ENCODE results near the gene CST4. TPM values are rescaled to one million over a fixed set of nuclear protein-coding genes. Genes with fewer than 3 reads are reported as not detected.

Gene CST4
- total RNA-seq, 2 donors from 2014 or later: not detected

DNA sequence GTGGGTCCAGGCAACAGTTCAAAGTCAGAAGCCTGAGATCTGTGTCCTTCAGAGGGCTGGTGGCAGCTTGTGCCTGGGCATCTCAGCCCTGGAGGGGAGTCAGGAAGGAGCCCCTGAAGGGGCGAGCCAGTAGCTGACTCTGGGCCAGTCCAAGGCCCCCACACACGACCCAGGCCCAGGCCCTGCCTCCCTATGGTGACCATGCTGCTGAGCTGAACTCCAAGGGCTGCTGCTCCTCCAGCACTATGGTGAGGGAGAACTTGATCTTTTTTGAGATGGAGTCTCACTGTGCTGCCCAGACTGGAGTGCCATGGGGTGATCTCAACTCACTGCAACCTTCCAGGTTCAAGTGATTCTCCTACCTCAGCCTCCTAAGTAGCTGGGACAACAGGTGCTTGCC, 35.9 kb downstream of the CST4 start:
- DNase-seq (ENCODE audit: low spot score) (no peak), ATAC-seq (no peak)
- Mint-ChIP-seq H3K27ac (no peak overlapping the region), H3K36me3 (no peaks in the 10 kb centered on the region), H3K4me3 (no peak overlapping the region), H3K27me3 (peaks cover 7 to 20% of the 10 kb centered on the region in 2 donors), H3K9me3 (no peaks in the 10 kb centered on the region), H3K4me1 (ENCODE audit: low read depth in 2 of 2) (no peaks in the 10 kb centered on the region)

GRCh38 chr20:23652371-23652770, 36.5 kb downstream of the CST4 start:
- Mint-ChIP-seq H3K27me3 (peaks cover 4 to 20% of the 10 kb centered on the region in 2 donors), H3K4me1 (ENCODE audit: low read depth in 2 of 2) (no peaks in the 10 kb centered on the region), H3K36me3 (no peaks in the 10 kb centered on the region), H3K9me3 (no peaks in the 10 kb centered on the region), H3K27ac (no peak overlapping the region), H3K4me3 (no peak overlapping the region)
- DNase-seq (ENCODE audit: low spot score): no peak
- ATAC-seq: no peak

- Mint-ChIP-seq H3K9me3 (no peaks in the 10 kb centered on the region), H3K4me3 (no peak overlapping the region), H3K36me3 (no peaks in the 10 kb centered on the region), H3K27ac (no peak overlapping the region), H3K4me1 (ENCODE audit: low read depth in 2 of 2) (no peaks in the 10 kb centered on the region), H3K27me3 (peaks cover 4 to 20% of the 10 kb centered on the region in 2 donors)
- DNase-seq (ENCODE audit: low spot score) (no peak), ATAC-seq (no peak)
Measured at GRCh38 chr20:23651117-23651516, 37.7 kb downstream of the CST4 start.

DNA sequence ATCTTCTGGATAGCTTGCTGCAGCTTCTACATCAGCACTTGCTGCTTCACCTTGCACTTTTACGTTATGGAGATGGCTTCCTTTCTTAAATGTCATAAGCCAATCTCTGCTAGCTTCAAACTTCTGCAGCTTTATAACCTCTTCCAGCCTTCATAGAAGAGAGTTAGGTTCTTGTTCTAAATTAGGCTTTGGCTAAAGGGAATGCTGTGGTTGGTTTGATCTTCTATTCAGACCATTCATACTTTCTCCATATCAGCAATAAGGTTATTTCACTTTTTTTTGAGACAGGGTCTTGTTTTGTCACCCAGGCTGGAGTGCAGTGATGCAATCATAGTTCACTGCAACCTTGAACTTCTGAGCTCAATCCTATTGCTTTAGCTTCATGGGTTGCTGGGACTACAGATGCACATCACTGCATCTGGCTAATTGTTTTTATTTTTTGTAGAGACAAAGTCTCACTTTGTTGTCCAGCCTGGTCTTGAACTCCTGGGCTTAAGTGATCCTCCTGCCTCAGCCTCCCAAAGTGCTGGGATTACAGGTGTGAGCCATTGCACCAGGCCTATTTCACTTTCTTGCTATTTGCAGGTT, 38.9 kb downstream of the CST4 start:
- H3K36me3 Mint-ChIP-seq: no peaks in the 10 kb centered on the region
- no peak for ATAC-seq
- DNase-seq (ENCODE audit: low spot score): no peak
- no peak overlapping the region for H3K27ac Mint-ChIP-seq
- H3K4me3 Mint-ChIP-seq: no peak overlapping the region
- H3K9me3 Mint-ChIP-seq: no peaks in the 10 kb centered on the region
- no peaks in the 10 kb centered on the region for H3K4me1 Mint-ChIP-seq (ENCODE audit: low read depth in 2 of 2)
- H3K27me3 Mint-ChIP-seq: peaks cover 8 to 25% of the 10 kb centered on the region in 2 donors

DNA sequence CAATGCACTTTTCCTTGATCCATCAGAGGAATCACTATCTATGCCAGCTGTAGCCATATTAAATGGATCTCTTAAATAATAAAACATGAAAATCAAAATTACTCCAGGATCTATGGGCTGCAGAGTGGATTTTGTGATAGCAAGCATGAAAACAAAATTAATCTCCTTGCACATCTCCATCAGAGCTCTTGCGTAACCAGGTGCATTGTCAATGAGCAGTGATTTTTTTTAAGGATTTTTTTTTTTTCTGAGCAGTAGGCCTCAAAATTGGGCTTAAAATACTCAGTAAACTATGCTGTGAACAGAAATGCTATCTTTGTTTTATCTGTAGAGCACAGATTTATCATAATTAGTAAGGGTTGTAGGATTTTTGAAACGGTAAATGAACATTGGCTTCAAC, 39.6 kb downstream of the CST4 start:
- no peaks in the 10 kb centered on the region for H3K9me3 Mint-ChIP-seq
- no peak overlapping the region for H3K4me3 Mint-ChIP-seq
- no peak for ATAC-seq
- no peaks in the 10 kb centered on the region for H3K36me3 Mint-ChIP-seq
- H3K27ac Mint-ChIP-seq: no peak overlapping the region
- no peak for DNase-seq (ENCODE audit: low spot score)
- peaks cover 8 to 18% of the 10 kb centered on the region in 2 donors for H3K27me3 Mint-ChIP-seq
- no peaks in the 10 kb centered on the region for H3K4me1 Mint-ChIP-seq (ENCODE audit: low read depth in 2 of 2)

- H3K9me3 Mint-ChIP-seq: no peaks in the 10 kb centered on the region
- H3K4me3 Mint-ChIP-seq: no peak overlapping the region
- H3K27ac Mint-ChIP-seq: no peak overlapping the region
- ATAC-seq (no peak), DNase-seq (ENCODE audit: low spot score) (no peak)
- no peaks in the 10 kb centered on the region for H3K36me3 Mint-ChIP-seq
- peaks cover 4 to 9% of the 10 kb centered on the region in 2 donors for H3K27me3 Mint-ChIP-seq
- no peaks in the 10 kb centered on the region for H3K4me1 Mint-ChIP-seq (ENCODE audit: low read depth in 2 of 2)
Measured at GRCh38 chr20:23647346-23647745, 41.5 kb downstream of the CST4 start.

DNA sequence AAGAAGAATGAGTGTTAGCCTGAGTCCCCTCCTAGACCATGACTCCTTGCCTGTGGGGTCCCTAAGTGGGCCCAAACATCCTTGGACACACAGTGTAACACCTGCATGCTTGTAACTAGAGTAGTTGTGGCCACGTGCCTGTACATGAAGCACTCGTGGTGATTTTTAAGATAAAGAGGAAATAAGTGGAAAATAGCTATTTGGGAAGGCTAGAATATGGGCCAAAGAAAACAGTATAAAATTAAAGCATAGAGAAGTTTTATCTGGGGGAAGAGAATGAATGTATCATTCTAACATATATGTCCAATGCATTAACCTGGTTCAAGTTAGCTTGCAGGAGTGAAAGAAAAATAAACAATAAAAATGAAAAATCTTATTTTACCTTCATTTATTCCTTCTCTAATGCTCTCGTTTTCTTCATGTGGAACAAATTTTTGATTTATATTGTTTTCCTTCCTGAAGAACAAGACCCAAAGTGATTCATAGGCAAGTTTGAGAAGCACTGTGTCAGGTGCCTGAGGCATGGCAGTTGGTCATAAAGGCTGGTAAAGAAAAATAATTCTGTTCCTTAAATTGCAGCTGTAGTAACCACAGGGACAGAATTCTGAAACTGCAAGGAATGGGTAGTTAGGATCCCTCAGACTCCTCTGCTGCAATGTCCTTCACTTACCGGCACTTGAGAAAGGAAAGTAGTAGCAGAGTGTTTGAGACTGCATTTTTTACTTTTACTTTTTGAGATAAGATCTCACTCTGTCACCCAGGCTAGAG, 42.5 kb downstream of the CST4 start:
- H3K4me3 Mint-ChIP-seq: no peak overlapping the region

DNA sequence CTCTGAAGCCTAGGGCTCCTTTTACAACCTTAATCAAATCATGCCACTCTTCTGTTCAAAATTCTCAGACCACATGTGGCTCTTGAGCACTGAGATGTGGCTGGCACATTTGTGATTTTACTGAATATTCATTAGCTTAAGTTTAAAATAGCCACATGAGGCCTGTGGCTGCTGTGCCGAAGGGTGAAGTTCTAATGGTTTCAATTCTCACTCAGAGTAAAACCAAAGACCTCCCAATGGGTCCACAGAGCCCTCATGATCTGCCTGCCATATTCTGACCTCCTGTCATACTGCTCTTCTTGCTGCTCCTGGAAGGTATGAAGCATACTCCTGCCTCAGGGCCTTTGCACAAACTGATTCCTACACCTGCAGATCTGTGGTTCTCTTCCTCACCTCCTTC, 43.3 kb downstream of the CST4 start:
- Mint-ChIP-seq H3K27ac (no peak overlapping the region), H3K4me1 (ENCODE audit: low read depth in 2 of 2) (no peaks in the 10 kb centered on the region), H3K4me3 (no peak overlapping the region)

More for the DNA sequence above, 42.5 kb downstream of the CST4 start:
- Mint-ChIP-seq H3K27me3 (peaks cover 4 to 9% of the 10 kb centered on the region in 2 donors), H3K27ac (no peak overlapping the region), H3K4me1 (ENCODE audit: low read depth in 2 of 2) (no peaks in the 10 kb centered on the region), H3K9me3 (no peaks in the 10 kb centered on the region), H3K36me3 (no peaks in the 10 kb centered on the region)
- no peak for DNase-seq (ENCODE audit: low spot score)
- ATAC-seq: no peak

DNA sequence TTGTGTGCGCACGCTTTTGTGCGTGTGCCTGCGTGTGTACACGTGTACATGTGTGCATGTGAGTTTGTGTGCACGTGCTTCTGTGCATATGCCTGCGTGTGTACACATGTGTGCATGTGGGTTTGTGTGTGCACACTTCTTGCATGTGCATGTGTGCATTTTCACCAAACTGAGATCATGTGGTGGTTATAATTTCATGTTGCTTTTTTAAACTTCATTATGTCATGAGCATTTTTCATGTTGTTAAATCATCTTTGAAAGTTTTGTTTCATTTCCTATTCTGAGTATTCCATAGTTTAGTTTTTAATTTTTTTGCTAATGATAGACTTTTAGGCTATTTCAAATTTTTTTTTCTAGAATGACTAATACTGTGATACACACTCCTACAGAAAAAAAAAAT, 44.7 kb downstream of the CST4 start:
- peaks cover 7 to 9% of the 10 kb centered on the region in 2 donors for H3K27me3 Mint-ChIP-seq
- H3K36me3 Mint-ChIP-seq: no peaks in the 10 kb centered on the region
- no peak overlapping the region for H3K27ac Mint-ChIP-seq
- H3K9me3 Mint-ChIP-seq: no peaks in the 10 kb centered on the region
- H3K4me3 Mint-ChIP-seq: no peak overlapping the region
- no peaks in the 10 kb centered on the region for H3K4me1 Mint-ChIP-seq (ENCODE audit: low read depth in 2 of 2)
- no peak for DNase-seq (ENCODE audit: low spot score)
- no peak for ATAC-seq

More for the DNA sequence above, 43.3 kb downstream of the CST4 start:
- Mint-ChIP-seq H3K27me3 (peaks cover 4 to 9% of the 10 kb centered on the region in 2 donors), H3K36me3 (no peaks in the 10 kb centered on the region), H3K9me3 (no peaks in the 10 kb centered on the region)
- ATAC-seq (no peak), DNase-seq (ENCODE audit: low spot score) (no peak)

GRCh38 chr20:23643659-23644058, 45.2 kb downstream of the CST4 start:
- H3K4me3 Mint-ChIP-seq: no peak overlapping the region
- H3K27ac Mint-ChIP-seq: no peak overlapping the region
- no peak for DNase-seq (ENCODE audit: low spot score)
- no peaks in the 10 kb centered on the region for H3K9me3 Mint-ChIP-seq
- no peak for ATAC-seq
- no peaks in the 10 kb centered on the region for H3K4me1 Mint-ChIP-seq (ENCODE audit: low read depth in 2 of 2)
- peaks cover 7 to 9% of the 10 kb centered on the region in 2 donors for H3K27me3 Mint-ChIP-seq
- no peaks in the 10 kb centered on the region for H3K36me3 Mint-ChIP-seq

- Mint-ChIP-seq H3K9me3 (no peaks in the 10 kb centered on the region), H3K36me3 (no peaks in the 10 kb centered on the region), H3K27me3 (peaks cover 7 to 9% of the 10 kb centered on the region in 2 donors), H3K27ac (no peak overlapping the region), H3K4me1 (ENCODE audit: low read depth in 2 of 2) (peaks cover under 1 to 1% of the 10 kb centered on the region in 2 donors), H3K4me3 (no peak overlapping the region)
- DNase-seq (ENCODE audit: low spot score) (no peak), ATAC-seq (no peak)
Measured at GRCh38 chr20:23641936-23642751, 46.7 kb downstream of the CST4 start.

DNA sequence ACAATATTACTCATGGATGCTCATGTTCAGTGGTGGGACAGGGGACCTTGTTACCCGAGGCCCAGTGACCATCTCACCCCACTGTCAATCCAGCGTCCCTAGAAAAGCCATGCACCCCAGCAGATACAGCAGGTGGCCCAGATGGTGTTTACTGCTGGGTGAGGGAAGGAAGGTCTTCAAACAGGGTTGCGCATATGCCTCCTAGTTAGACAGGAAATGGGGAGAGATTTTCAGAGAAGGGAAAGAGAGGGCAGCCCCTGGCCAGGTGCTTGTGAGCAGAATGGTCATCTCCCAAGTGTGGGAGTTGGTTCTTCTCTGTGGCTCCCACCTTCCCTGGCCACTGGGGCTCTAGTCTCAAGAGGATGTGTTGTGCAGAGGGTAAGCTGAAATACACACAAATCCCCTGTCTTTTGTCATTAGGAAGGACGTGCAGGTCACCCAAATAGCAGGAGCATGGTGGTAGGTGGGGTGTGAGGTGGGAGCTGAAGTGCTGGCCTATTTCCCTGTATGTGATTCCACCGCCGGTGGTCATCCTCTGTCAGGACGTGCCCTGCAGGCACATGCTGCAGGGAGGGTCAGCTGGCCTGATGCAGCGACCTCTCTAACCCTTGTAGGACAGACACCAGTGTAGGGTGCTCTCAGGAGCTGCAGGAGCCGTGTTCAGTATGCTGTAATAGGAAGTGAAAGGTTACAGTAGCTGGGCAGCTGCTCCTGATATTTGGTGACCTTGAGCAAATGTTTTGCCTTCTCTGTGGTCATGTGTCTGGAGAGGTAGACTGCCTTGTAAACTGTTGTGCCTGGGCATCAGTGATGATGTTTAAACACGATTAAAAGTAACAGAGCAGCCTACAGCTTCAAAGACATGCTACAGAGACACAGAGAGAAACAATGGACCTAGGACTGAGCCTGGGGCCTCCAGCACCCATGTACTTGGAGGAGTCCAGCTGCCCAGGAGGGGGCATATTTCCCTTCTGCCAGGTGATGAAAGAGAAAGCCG, 47.9 kb downstream of the CST4 start:
- DNase-seq (ENCODE audit: low spot score): no peak
- Mint-ChIP-seq H3K36me3 (no peaks in the 10 kb centered on the region), H3K27me3 (peaks cover 6 to 8% of the 10 kb centered on the region in 2 donors), H3K9me3 (no peaks in the 10 kb centered on the region), H3K4me1 (ENCODE audit: low read depth in 2 of 2) (peaks cover 5 to 10% of the 10 kb centered on the region in 2 donors), H3K4me3 (no peak overlapping the region), H3K27ac (no peak overlapping the region)
- no peak for ATAC-seq

DNA sequence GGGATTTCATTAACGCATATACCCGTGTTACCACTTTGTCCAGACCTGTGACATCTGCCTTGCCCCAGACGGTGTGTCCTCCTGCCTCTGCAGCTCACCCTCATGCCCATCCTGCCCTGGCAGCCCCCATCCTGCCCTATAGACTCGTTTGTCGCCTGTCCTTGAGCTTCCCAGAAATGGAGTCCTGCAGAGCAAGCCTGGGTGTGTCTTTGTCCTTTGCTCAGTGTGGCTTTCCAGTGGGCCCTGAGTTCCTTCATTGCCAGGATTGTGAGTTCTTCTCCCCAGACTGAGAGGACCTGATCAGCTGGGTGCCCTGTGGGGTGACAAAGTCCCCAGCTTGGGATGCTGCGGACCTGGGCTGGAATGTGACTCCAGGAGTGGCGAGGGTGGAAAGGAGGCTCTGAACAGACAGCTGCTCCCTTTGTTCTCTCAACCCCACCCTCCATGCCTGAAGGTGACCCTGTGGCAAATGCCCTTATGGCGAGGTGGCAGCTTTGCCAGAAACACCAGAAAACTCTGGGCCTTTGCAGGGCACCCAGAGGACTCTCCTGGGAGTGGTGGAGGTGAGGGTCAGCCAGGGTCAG, 48.7 kb downstream of the CST4 start:
- ATAC-seq (no peak), DNase-seq (ENCODE audit: low spot score) (no peak)
- Mint-ChIP-seq H3K36me3 (no peaks in the 10 kb centered on the region), H3K27me3 (peaks cover 0 to 2% of the 10 kb centered on the region in 2 donors), H3K27ac (no peak overlapping the region), H3K4me3 (no peak overlapping the region), H3K9me3 (no peaks in the 10 kb centered on the region), H3K4me1 (ENCODE audit: low read depth in 2 of 2) (peaks cover 5 to 10% of the 10 kb centered on the region in 2 donors)

Data from natural killer cell treated with Interleukin-12 subunit alpha and Interleukin-12 subunit beta and Interleukin-15 and Interleukin-18, amount 100 ng/mL, for 72 hours (primary cell).